ENCODE results near the gene UNC5B. TPM values are rescaled to one million over a fixed set of nuclear protein-coding genes. Genes with fewer than 3 reads are reported as not detected.

The UNC5B gene
- total RNA-seq, 1 donor, result 20.6 TPM

DNA sequence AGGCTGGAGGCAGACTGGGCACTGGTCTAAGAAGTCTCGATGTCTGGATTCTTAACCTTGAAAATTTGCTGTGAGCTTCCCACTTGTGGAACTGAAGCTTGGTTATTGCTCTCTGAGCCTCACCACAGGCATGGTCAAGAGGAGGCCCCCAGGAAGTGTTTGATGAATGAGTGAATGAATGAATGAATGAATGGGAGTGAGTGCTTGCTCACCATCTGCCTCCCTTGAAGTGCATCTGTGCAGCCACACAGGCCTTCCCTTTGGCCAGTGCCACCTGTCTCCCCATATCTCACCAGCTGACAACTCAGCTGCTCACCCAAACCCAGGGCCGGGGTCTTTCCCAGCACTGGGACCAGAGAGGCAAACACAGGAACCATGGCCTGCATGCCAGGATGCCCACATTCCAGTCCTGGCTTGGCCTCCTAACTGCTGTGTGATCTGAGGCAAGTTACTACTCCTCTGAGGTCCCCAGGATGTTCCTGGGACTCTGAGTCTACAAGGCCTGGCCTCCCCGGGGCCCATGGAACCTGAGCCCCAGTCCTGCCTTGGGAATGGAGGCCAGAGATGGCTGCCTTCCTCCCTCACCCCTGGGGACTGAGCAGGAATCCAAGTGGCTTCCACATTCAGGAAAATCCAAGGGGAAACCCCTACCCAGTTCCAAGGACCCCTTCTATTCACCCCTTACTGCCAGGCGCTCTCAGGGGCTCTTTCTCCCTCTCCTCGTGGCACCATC lies 55.3 kb downstream of the UNC5B start:
- DNase-seq (ENCODE audit: low read depth), result no peak
- TF ChIP-seq, protein P1, sequence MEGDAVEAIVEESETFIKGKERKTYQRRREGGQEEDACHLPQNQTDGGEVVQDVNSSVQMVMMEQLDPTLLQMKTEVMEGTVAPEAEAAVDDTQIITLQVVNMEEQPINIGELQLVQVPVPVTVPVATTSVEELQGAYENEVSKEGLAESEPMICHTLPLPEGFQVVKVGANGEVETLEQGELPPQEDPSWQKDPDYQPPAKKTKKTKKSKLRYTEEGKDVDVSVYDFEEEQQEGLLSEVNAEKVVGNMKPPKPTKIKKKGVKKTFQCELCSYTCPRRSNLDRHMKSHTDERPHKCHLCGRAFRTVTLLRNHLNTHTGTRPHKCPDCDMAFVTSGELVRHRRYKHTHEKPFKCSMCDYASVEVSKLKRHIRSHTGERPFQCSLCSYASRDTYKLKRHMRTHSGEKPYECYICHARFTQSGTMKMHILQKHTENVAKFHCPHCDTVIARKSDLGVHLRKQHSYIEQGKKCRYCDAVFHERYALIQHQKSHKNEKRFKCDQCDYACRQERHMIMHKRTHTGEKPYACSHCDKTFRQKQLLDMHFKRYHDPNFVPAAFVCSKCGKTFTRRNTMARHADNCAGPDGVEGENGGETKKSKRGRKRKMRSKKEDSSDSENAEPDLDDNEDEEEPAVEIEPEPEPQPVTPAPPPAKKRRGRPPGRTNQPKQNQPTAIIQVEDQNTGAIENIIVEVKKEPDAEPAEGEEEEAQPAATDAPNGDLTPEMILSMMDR (IDR thresholded peaks at IDR 0.05; ENCODE audit: insufficient read depth, low read length), result no peak
- no peak overlapping the region for H3K4me3 ChIP-seq (ENCODE audit: low read depth, low read length)

DNA sequence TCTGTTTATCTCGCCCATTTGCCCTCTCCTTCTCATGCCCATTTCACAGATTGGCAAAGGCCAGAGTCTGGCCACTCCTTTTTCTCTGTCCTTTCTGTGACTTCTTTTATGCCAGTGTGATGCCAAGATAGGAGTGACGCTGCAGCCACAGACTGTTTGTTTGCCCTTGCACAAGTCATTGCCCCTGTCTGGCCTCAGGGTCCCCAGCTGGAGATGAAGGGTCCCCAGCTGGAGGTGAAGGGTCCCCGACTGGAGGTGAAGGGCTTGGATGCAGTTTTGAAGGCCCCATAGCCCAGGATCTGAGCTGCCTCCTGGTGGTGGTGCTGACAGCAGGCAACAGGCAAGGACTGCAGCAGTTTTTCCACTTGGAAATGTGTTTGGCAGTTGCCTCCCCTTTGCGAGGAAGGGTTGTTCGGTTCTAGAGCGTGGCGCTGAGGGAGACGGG lies 55.9 kb downstream of the UNC5B start:
- DNase-seq (ENCODE audit: low read depth), result peak; percentile 67
- TF ChIP-seq, protein P1 (IDR thresholded peaks at IDR 0.05; ENCODE audit: insufficient read depth, low read length), result peak; percentile 81
- no peak overlapping the region for H3K4me3 ChIP-seq (ENCODE audit: low read depth, low read length)

DNA sequence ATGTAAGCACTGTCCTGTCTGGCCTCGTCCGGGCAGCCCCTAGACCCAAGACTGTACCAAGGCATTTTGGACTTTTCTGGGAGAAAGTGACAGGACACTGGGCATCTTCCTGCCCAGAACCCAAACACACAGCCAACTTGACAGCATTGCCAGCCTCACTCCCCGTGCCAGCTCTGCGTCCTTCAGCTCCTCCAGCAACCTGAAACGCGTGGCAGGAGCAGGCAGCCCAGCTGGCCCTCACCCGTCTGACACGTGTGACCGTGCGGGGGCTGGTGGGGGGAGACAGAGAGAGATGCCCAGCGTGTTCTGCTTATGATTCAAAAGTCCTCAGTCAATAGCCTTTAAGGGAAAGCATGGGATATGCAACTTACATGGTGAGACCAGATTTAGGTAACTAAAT lies 56.4 kb downstream of the UNC5B start:
- no peak for DNase-seq (ENCODE audit: low read depth)
- H3K4me3 ChIP-seq (ENCODE audit: low read depth, low read length), result no peak overlapping the region
- TF ChIP-seq, protein P1 (IDR thresholded peaks at IDR 0.05; ENCODE audit: insufficient read depth, low read length), result no peak

DNA sequence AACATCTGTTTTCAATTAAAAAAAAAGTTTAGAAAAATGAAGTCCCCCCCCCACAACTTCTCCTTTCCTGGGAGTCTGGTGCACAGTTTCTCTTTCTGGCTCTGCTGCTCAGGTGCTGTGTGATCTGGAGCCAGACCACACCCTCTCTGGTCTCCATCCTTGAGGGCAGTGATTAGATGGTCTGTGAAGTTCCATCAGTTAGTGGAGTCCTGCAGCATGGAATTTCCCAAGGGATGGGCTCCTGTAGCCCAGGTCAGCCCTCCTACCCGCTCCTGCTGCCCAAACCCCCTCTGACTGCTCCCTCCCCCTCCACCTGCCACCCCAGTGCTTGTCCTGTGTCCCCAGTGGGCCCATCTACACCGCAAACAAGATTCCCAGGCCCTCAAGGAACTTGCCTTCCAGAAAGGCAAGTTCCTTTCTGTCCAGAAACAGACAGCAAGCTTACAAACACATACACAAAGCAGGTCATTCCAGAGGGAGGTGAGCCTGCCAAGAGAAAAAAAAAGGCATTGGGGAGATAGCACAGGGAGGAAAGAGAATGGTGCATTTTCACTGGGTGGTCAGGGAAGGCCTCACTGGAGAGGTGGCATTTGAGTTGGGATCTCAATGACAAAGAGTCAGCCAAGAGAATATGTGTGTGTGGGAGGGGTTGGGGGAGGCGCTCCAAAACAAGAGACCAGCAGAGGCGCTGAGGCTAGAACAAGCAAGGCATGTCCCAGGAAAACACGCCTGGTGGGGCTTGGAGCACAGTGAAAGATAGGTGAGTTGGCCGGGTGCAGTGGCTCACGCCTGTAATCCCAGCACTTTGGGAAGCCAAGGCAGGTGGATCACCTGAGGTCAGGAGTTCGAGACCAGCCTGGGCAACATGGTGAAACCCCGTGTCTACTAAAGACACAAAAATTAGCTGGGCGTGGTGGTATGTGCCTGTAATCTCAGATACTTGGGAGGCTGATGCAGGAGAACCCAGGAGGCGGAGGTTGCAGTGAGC lies 57.2 kb downstream of the UNC5B start:
- DNase-seq (ENCODE audit: low read depth), result peak; percentile 73
- H3K4me3 ChIP-seq (ENCODE audit: low read depth, low read length), result no peak overlapping the region
- TF ChIP-seq, protein P1 (IDR thresholded peaks at IDR 0.05; ENCODE audit: insufficient read depth, low read length), result no peak

DNA sequence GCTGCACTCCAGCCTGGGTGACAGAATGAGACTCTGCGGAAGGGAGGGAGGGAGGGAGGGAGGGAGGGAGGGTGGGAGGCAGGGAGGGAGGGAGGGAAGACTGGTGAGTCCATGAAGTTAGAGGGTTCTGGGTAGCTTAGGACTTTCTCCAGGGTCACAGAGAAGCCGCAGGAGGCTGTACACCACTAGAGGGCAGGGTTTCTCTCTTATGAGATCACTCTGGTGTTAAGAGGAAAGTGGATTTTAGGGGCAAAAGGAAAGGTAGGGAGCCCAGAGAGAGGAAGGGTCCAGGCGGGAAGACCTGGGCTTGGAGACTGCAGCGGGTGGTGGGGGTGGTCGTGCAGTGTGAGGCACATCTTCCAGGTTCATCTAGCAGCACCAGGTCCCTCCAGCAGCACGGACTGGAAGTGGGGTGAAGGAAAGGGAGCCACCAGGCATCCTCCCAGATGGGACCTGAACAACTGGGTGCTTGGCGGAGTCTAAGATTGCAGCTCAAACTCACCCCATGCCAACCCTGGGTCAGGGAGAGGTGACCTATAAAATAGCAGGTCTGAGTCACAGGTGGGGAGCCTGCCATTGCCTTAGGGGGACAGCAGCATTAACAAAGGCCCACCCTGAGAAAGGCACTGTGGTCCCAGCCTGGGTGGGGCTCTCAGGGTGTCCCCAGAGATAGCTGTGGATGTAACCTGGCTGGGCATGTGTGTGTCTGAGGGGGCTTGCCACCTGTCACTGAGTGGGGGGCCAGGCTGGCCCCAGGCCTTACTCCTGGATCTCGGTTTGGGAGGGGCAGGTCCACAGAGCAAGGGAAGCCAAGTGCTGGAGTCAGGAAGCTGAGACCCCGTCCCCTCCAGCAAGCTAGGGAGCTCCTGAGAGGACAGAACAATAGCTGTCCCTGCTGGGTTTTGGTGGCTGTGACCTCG lies 58.2 kb downstream of the UNC5B start:
- TF ChIP-seq, protein P1 (IDR thresholded peaks at IDR 0.05; ENCODE audit: insufficient read depth, low read length), result peak; percentile 81
- DNase-seq (ENCODE audit: low read depth), result peak; percentile 84

DNA sequence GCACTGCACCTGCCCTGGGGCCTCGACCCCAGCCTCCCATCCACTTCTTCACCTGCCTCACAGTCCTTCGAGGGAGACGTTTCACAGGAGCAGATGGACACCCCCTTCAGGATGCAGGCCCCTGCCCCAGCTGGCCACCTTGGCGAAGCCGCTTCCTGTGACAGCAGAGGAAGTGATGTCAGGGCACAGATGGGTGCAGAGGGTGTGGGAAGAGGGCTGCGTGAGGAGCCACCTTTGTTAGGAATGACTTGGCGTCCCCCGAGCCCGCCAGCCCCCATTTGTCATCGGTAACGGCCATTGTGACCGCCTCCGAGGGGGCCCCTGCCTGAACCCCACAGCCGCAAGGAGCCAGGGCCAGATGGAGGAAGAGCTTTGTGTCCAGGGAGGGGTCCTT lies 59.3 kb downstream of the UNC5B start:
- TF ChIP-seq, protein P1 (IDR thresholded peaks at IDR 0.05; ENCODE audit: insufficient read depth, low read length), result no peak
- no peak for DNase-seq (ENCODE audit: low read depth)
- H3K4me3 ChIP-seq (ENCODE audit: low read depth, low read length), result no peak overlapping the region

More for the DNA sequence above, 58.2 kb downstream of the UNC5B start:
- H3K4me3 ChIP-seq (ENCODE audit: low read depth, low read length), result no peak overlapping the region
